Progenitor cell of endocrine pancreas (in vitro differentiated cells): ENCODE measurements around the gene CHP2. TPM values are rescaled to one million over a fixed set of nuclear protein-coding genes. Genes with fewer than 3 reads are reported as not detected.
"Not testable (repeated sequence)": the region's sequence is repeated elsewhere in the genome, so short reads cannot be mapped to it uniquely, and the experiment has no call there.

Source experiments
- DNase-seq: peaks from one replicate; pipeline ENCODE4 v3.0.0; 2021; ENCODE audit warnings: low spot score; ENCODE audit not compliant: unreplicated experiment
- H3K27ac Mint-ChIP-seq: 2 replicates; pipeline ENCODE4 v1.8.0; 2021; ENCODE audit warnings: mild to moderate bottlenecking, moderate library complexity, mixed read lengths
- H3K27me3 Mint-ChIP-seq: 2 replicates; pipeline ENCODE4 v1.8.0; 2021; ENCODE audit warnings: mixed read lengths
- H3K36me3 Mint-ChIP-seq: 2 replicates; pipeline ENCODE4 v1.8.0; 2022; ENCODE audit warnings: mixed read lengths; ENCODE audit not compliant: insufficient read depth
- H3K4me1 Mint-ChIP-seq: 2 replicates; pipeline ENCODE4 v1.8.0; 2021; ENCODE audit warnings: low read depth, mixed read lengths
- H3K4me3 Mint-ChIP-seq: 2 replicates; pipeline ENCODE4 v1.8.0; 2021; ENCODE audit warnings: low read depth, mild to moderate bottlenecking, moderate library complexity, mixed read lengths
- H3K9me3 Mint-ChIP-seq: 2 replicates; pipeline ENCODE4 v1.8.0; 2021; ENCODE audit warnings: low read depth, mixed read lengths
- CTCF ChIP-seq: fragments of 200-600 bp; sonication (generic); IDR thresholded peaks from one replicate; pipeline ENCODE4 v1.5.0; 2021; ENCODE audit warnings: antibody characterized with exemption, mild to moderate bottlenecking; ENCODE audit not compliant: unreplicated experiment
- total RNA-seq: library from RNA; stranded (reverse); gene quantifications from 2 replicates; pipeline ENCODE4 v1.2.1, GENCODE V29; 2021

Gene CHP2
- total RNA-seq, 1 donor from 2014 or later, result not detected

- Mint-ChIP-seq H3K4me1 (no peaks in the 10 kb centered on the region), H3K4me3 (no peak overlapping the region), H3K27ac (no peak overlapping the region), H3K27me3 (peaks cover 46% of the 10 kb centered on the region), H3K36me3 (no peaks in the 10 kb centered on the region), H3K9me3 (peaks cover 6% of the 10 kb centered on the region)
- no peak for TF ChIP-seq CTCF
- DNase-seq, result no peak
Measured at GRCh38 chr16:23710504-23710903, 44.3 kb upstream of the CHP2 start.

- Mint-ChIP-seq H3K27ac (no peak overlapping the region), H3K27me3 (peaks cover 54% of the 10 kb centered on the region), H3K36me3 (no peaks in the 10 kb centered on the region), H3K4me3 (no peak overlapping the region), H3K4me1 (no peaks in the 10 kb centered on the region), H3K9me3 (peaks cover 6% of the 10 kb centered on the region)
- no peak for DNase-seq
- TF ChIP-seq CTCF, result no peak
Measured at GRCh38 chr16:23711785-23712184, 43.0 kb upstream of the CHP2 start.

GRCh38 chr16:23712976-23713375, 41.9 kb upstream of the CHP2 start, which contains the start of gene ERN2:
Gene ERN2 (minus strand): TSS chr16:23713222. CDS start chr16:23713187, 35 bp downstream.
- peaks cover 6% of the 10 kb centered on the region for H3K9me3 Mint-ChIP-seq
- peaks cover 64% of the 10 kb centered on the region for H3K27me3 Mint-ChIP-seq
- H3K4me3 Mint-ChIP-seq, result peak within 1 kb of the TSS; percentile 26
- no peaks in the 10 kb centered on the region for H3K4me1 Mint-ChIP-seq
- H3K36me3 Mint-ChIP-seq, result no peaks in the 10 kb centered on the region
- no peak for TF ChIP-seq CTCF
- DNase-seq, result no peak
- no peak within 1 kb of the TSS for H3K27ac Mint-ChIP-seq

GRCh38 chr16:23716484-23716883, 38.3 kb upstream of the CHP2 start:
- Mint-ChIP-seq H3K36me3 (no peaks in the 10 kb centered on the region), H3K27me3 (peaks cover 52% of the 10 kb centered on the region), H3K27ac (no peak overlapping the region), H3K4me1 (no peaks in the 10 kb centered on the region), H3K4me3 (no peak overlapping the region), H3K9me3 (no peaks in the 10 kb centered on the region)
- TF ChIP-seq CTCF, result no peak
- DNase-seq, result no peak

- H3K36me3 Mint-ChIP-seq, H3K4me3 Mint-ChIP-seq, H3K27ac Mint-ChIP-seq, H3K4me1 Mint-ChIP-seq, DNase-seq, H3K27me3 Mint-ChIP-seq, H3K9me3 Mint-ChIP-seq: not testable (repeated sequence)
Measured at GRCh38 chr16:23722613-23723240, 32.1 kb upstream of the CHP2 start.

GRCh38 chr16:23724096-23724784, 30.6 kb upstream of the CHP2 start:
- Mint-ChIP-seq H3K27me3 (peaks cover 2% of the 10 kb centered on the region), H3K36me3 (no peaks in the 10 kb centered on the region), H3K9me3 (peaks cover 5% of the 10 kb centered on the region), H3K4me3 (no peak overlapping the region), H3K4me1 (no peaks in the 10 kb centered on the region), H3K27ac (no peak overlapping the region)
- DNase-seq, result no peak
- no peak for TF ChIP-seq CTCF
